ENCODE results near the gene PCDHB15.

DNA sequence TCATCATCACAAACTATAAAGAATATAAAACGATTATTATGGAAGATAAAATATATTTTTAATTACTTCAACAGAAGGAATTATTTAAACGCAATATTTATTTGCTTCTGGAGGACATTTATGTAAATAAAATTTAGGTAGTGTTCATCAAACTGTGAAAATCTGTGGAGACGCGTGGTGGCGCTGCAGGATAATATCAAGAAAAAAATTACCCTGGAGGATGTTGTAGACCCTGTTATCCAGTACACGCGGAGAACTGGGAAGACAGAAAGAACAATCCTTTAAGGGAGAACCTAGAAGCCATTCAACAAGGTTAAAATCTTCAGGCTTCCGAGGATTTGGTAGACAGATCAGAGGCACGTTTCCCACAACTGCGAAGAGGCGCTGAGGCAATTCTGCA, 36.7 kb upstream of the PCDHB15 start, which contains the start of gene PCDHB12:
- TF ChIP-seq, protein P1, sequence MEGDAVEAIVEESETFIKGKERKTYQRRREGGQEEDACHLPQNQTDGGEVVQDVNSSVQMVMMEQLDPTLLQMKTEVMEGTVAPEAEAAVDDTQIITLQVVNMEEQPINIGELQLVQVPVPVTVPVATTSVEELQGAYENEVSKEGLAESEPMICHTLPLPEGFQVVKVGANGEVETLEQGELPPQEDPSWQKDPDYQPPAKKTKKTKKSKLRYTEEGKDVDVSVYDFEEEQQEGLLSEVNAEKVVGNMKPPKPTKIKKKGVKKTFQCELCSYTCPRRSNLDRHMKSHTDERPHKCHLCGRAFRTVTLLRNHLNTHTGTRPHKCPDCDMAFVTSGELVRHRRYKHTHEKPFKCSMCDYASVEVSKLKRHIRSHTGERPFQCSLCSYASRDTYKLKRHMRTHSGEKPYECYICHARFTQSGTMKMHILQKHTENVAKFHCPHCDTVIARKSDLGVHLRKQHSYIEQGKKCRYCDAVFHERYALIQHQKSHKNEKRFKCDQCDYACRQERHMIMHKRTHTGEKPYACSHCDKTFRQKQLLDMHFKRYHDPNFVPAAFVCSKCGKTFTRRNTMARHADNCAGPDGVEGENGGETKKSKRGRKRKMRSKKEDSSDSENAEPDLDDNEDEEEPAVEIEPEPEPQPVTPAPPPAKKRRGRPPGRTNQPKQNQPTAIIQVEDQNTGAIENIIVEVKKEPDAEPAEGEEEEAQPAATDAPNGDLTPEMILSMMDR (IDR thresholded peaks at IDR 0.05; ENCODE audit: poor library complexity, severe bottlenecking): no peak
- TF ChIP-seq RAD21 (conservative IDR thresholded peaks at IDR 0.05) (no peak), TAF1 (IDR thresholded peaks at IDR 0.05; ENCODE audit: low read depth) (no peak)
- TF ChIP-seq, protein P2, sequence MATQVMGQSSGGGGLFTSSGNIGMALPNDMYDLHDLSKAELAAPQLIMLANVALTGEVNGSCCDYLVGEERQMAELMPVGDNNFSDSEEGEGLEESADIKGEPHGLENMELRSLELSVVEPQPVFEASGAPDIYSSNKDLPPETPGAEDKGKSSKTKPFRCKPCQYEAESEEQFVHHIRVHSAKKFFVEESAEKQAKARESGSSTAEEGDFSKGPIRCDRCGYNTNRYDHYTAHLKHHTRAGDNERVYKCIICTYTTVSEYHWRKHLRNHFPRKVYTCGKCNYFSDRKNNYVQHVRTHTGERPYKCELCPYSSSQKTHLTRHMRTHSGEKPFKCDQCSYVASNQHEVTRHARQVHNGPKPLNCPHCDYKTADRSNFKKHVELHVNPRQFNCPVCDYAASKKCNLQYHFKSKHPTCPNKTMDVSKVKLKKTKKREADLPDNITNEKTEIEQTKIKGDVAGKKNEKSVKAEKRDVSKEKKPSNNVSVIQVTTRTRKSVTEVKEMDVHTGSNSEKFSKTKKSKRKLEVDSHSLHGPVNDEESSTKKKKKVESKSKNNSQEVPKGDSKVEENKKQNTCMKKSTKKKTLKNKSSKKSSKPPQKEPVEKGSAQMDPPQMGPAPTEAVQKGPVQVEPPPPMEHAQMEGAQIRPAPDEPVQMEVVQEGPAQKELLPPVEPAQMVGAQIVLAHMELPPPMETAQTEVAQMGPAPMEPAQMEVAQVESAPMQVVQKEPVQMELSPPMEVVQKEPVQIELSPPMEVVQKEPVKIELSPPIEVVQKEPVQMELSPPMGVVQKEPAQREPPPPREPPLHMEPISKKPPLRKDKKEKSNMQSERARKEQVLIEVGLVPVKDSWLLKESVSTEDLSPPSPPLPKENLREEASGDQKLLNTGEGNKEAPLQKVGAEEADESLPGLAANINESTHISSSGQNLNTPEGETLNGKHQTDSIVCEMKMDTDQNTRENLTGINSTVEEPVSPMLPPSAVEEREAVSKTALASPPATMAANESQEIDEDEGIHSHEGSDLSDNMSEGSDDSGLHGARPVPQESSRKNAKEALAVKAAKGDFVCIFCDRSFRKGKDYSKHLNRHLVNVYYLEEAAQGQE (IDR thresholded peaks at IDR 0.05; ENCODE audit: borderline replicate concordance): no peak
